Left cardiac atrium (tissue), 4 donors: ENCODE results near the gene ECT2L. TPM values are rescaled to one million over a fixed set of nuclear protein-coding genes. Genes with fewer than 3 reads are reported as not detected.
A peak's percentile ranks its signal among the peaks of the same experiment; 100 is the strongest.
"Not testable (repeated sequence)": the region's sequence is repeated elsewhere in the genome, so short reads cannot be mapped to it uniquely, and the experiment has no call there.

Experiments
- ATAC-seq, 2 donors: fragments of 200-7000 bp; cut with Tn5 transposase; one replicate each; pipeline ENCODE4 v1.9.1; 2020; ENCODE audit warnings: mild to moderate bottlenecking in 2 of 2, moderate library complexity in 2 of 2
- DNase-seq: peaks from one replicate; pipeline ENCODE4 v3.0.0-alpha.2; 2020
- intact Hi-C, 2 donors: fragments of 100-400 bp; cut with DNase I; formaldehyde crosslinking; loops; one replicate each; pipeline versions ENCODE4 v1.14.1 to v1.15.1; 2022 to 2023
- total RNA-seq, 2 donors: library from RNA; stranded (reverse); fragmentation: NEBNext Ultra II Directional; extraction: Animal tissue kit (Norgen Biotek cat#: 25700); gene quantifications; one replicate each; pipeline ENCODE4 v1.2.1, GENCODE V29; 2021
- donor health status: DM: no; HTN: yes; CAD: no.
- donor health status: DM: no; HTN: yes; CAD: no; lungs with severe emphysema.
- donor health status: DM: yes; HTN: yes; CAD: no.
- donor health status: Dilated cardiomyopathy.

The ECT2L gene
- total RNA-seq, 2 donors from 2014 or later: 0.62 to 2.8 TPM

GRCh38 chr6:138909975-138910374 lies 114.1 kb downstream of the ECT2L start:
- ATAC-seq (peak in 1 of 2 donors; percentile 72), DNase-seq (no peak)
- intact Hi-C loops: no loop called here

- DNase-seq: no peak
- intact Hi-C loops: no loop called here
- ATAC-seq: no peak
These were observed 116.4 kb downstream of the ECT2L start for GRCh38 chr6:138912308-138912707.

DNA sequence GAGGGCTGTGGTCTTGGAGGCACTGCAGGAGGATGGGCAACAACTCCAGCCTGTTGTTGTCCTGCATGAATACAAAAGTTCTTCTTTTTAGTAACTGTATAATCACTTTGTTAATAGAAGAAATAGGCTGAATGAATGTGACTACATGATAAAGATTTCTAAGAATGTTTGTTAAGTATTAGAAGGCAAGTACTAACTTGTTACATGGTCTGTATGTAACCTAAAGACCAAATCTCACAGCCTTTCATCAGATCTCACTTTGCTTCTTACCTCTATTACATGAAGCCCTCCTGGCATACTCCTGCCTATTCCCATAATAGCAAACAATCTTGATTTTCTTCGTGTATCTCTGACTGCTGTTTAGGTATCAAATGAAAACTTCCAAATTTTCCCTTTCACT lies 118.8 kb downstream of the ECT2L start:
- DNase-seq: no peak

GRCh38 chr6:138920906-138921305 lies 125.0 kb downstream of the ECT2L start:
- no peak for ATAC-seq
- intact Hi-C loops: no loop called here

More for the DNA sequence above, 118.8 kb downstream of the ECT2L start:
- intact Hi-C loops: no loop called here
- no peak for ATAC-seq

GRCh38 chr6:138923561-138923960 lies 127.7 kb downstream of the ECT2L start:
- DNase-seq: no peak
- intact Hi-C loops: no loop called here
- ATAC-seq: no peak

More at GRCh38 chr6:138920906-138921305, 125.0 kb downstream of the ECT2L start:
- no peak for DNase-seq

- no peak for ATAC-seq
- DNase-seq: no peak
- intact Hi-C loops: no loop called here
These were observed 129.9 kb downstream of the ECT2L start for GRCh38 chr6:138925806-138926205.

- intact Hi-C loops: no loop called here
- no peak for DNase-seq
- no peak for ATAC-seq
These were observed 130.7 kb downstream of the ECT2L start for GRCh38 chr6:138926579-138926978.

- ATAC-seq (no peak), DNase-seq (no peak)
- intact Hi-C loops: no loop called here
These were observed 135.8 kb downstream of the ECT2L start for GRCh38 chr6:138931660-138932059.

GRCh38 chr6:138936873-138937272 lies 141.0 kb downstream of the ECT2L start:
- DNase-seq, intact Hi-C loops, ATAC-seq: not testable (repeated sequence)

DNA sequence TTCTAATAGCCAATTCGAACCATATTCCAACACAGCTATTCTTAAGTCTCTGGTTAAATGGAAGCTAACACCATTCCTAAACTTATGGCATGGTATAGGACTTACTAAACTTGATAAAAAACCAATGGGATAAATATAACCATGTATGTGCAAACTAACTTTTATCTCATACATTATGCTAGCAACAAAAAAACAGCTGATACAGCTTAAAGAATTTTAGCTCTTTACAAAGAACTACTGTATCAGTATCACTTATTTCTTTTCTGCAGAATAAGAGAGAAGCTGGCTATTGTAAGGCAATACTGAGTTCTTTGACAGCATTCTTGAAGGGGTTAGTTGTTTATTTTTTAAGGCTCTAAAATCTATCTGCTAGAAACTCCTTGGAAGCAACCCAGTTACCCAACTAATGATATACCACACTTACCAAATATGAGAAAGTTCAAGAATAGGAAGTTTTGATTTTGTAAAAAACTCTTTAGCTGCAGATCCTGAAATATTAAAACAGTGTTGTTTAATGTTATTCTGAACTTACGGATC lies 147.3 kb downstream of the ECT2L start:
- no peak for DNase-seq
- ATAC-seq: no peak
- intact Hi-C loops: no loop called here

DNA sequence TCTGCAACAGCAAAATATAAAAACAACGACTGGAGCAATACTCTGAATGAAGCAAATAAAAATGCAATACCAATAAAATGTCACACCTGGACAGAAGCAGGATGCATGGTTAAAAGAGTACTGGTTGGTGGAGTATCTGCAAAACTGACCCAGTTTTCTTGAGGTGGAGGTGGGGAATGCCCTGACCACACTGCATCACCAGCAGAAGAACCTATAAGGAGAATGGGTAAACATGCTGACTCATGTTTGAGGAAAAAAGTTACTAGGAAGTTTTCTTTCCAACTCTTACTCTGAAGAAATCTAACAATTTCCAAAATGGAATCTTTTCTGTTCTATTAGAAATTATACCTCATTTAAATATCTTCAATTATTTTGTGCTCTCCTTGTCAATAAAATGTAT lies 148.5 kb downstream of the ECT2L start:
- intact Hi-C loops: no loop called here
- no peak for DNase-seq
- no peak for ATAC-seq

DNA sequence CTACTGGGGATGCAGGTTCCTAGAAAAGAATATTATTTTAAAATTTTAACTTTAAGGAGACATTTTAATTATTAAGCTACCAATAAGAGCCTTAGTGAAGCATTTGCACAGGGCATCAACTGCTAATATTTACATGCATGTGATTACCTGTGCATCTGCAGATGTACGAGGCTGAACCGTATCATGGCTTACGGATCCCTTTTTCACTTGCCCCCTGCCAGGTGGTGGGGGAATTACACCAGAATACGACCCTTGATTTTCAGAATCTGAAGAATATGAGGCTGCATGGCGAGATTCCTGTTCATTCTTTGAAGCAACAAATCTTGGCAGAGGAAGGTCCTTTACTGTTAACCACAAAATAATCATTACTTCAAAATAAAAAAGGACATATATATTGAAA lies 149.5 kb downstream of the ECT2L start:
- intact Hi-C loops: no loop called here
- DNase-seq (no peak), ATAC-seq (no peak)

- intact Hi-C loops: no loop called here
- no peak for ATAC-seq
- DNase-seq: no peak
These were observed 152.1 kb downstream of the ECT2L start for GRCh38 chr6:138948004-138948403.

DNA sequence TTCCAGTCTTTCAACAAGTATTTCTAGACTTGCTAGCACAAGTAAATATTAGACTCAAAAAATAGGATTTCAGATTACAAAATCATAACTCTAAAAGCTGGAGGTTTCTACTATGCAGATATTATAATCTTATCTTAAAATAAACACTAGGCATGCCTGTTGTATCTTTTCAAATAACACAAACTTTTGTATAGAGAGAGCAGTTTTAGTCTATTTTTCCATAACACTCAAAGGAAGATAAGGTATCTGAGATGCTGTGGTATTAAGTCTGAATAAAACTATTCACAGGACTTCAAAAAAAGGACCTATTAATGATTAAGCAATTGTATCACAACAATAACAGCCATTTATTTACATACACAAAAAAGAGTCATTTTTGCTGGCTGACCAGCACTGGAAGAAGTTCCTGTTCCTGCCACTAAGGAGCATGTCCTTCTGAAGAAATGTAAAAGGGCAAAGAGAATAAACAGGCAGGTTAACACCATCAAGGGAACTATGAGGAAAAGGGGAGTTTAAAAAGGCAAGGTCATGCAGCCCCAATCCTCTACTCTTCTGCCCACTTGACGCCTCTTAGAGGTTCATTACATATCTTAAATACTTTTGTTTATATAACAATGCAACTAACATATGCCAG lies 152.8 kb downstream of the ECT2L start:
- intact Hi-C loops: no loop called here
- ATAC-seq (peak in 1 of 2 donors; percentile 23), DNase-seq (no peak)

- DNase-seq (no peak), ATAC-seq (no peak)
- intact Hi-C loops: no loop called here
These were observed 157.6 kb downstream of the ECT2L start for GRCh38 chr6:138953451-138953850.

Other genes with a start within 250 kb of the ECT2L start
- 1 to 10 TPM; 5.2 to 9.7 TPM for gene CCDC28A, start 22.3 kb upstream of the ECT2L start, total RNA-seq
- gene REPS1, start 192.2 kb downstream of the ECT2L start, total RNA-seq: 10 to 100 TPM; 29.0 to 36.3 TPM
- 10 to 100 TPM in 1 of 2 donors, 1 to 10 TPM in 1; 9.9 to 11.6 TPM for gene ABRACL, start 232.7 kb downstream of the ECT2L start, total RNA-seq